HFFc6 (cell line): ENCODE measurements around the gene RGL2. TPM values are rescaled to one million over a fixed set of nuclear protein-coding genes. Genes with fewer than 3 reads are reported as not detected.
"Not testable (repeated sequence)": the region's sequence is repeated elsewhere in the genome, so short reads cannot be mapped to it uniquely, and the experiment has no call there.

Experiments used
- DNase-seq: peaks from one replicate; pipeline ENCODE4 v3.0.0-alpha.2; 2018
- H3K27ac Mint-ChIP-seq: 2 replicates; pipeline ENCODE4 v1.8.0; 2020; ENCODE audit warnings: mild to moderate bottlenecking, mixed read lengths
- H3K27me3 Mint-ChIP-seq: 2 replicates; pipeline ENCODE4 v1.8.0; 2021; ENCODE audit warnings: mild to moderate bottlenecking, moderate library complexity, mixed read lengths; ENCODE audit not compliant: insufficient read depth
- H3K36me3 Mint-ChIP-seq: 2 replicates; pipeline ENCODE4 v1.8.0; 2021; ENCODE audit warnings: low read depth, mixed read lengths
- H3K4me1 Mint-ChIP-seq: 2 replicates; pipeline ENCODE4 v1.8.0; 2020; ENCODE audit warnings: low read depth, mixed read lengths
- H3K4me3 Mint-ChIP-seq: 2 replicates; pipeline ENCODE4 v1.8.0; 2020; ENCODE audit warnings: mild to moderate bottlenecking, moderate library complexity, mixed read lengths
- H3K9me3 Mint-ChIP-seq: 2 replicates; pipeline ENCODE4 v1.8.0; 2020; ENCODE audit warnings: mild to moderate bottlenecking, mixed read lengths
- total RNA-seq, 6 experiments: library from RNA; stranded (reverse); fragmentation: NEBNext Ultra II Directional; extraction: Animal tissue kit (Norgen Biotek cat#: 25700); gene quantifications; 2 replicates in 1 of 6; 3 replicates in 5 of 6; pipeline ENCODE4 v1.2.3, GENCODE V29; 2021
- TF ChIP-seq, protein P1 (sequence below): fragments of 200-600 bp; sonication (generic); IDR thresholded peaks from 2 replicates; pipeline ENCODE4 v1.5.0; 2021; ENCODE audit warnings: antibody characterized with exemption, mild to moderate bottlenecking

RGL2 gene
- total RNA-seq, 6 experiments from 2014 or later = 26.7 to 31.6 (median 27.9) TPM

- no peak for DNase-seq
- peak overlapping the region; percentile 99 for H3K27ac Mint-ChIP-seq
- H3K27me3 Mint-ChIP-seq = peaks cover 25% of the 10 kb centered on the region
- peaks cover 47% of the 10 kb centered on the region for H3K4me1 Mint-ChIP-seq
- peak overlapping the region; percentile 97 for H3K4me3 Mint-ChIP-seq
- peaks cover 14% of the 10 kb centered on the region for H3K9me3 Mint-ChIP-seq
- peaks cover 48% of the 10 kb centered on the region for H3K36me3 Mint-ChIP-seq
- TF ChIP-seq, protein P1, sequence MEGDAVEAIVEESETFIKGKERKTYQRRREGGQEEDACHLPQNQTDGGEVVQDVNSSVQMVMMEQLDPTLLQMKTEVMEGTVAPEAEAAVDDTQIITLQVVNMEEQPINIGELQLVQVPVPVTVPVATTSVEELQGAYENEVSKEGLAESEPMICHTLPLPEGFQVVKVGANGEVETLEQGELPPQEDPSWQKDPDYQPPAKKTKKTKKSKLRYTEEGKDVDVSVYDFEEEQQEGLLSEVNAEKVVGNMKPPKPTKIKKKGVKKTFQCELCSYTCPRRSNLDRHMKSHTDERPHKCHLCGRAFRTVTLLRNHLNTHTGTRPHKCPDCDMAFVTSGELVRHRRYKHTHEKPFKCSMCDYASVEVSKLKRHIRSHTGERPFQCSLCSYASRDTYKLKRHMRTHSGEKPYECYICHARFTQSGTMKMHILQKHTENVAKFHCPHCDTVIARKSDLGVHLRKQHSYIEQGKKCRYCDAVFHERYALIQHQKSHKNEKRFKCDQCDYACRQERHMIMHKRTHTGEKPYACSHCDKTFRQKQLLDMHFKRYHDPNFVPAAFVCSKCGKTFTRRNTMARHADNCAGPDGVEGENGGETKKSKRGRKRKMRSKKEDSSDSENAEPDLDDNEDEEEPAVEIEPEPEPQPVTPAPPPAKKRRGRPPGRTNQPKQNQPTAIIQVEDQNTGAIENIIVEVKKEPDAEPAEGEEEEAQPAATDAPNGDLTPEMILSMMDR = no peak
These were observed 22.2 kb downstream of the RGL2 start for GRCh38 chr6:33276581-33276863.

DNA sequence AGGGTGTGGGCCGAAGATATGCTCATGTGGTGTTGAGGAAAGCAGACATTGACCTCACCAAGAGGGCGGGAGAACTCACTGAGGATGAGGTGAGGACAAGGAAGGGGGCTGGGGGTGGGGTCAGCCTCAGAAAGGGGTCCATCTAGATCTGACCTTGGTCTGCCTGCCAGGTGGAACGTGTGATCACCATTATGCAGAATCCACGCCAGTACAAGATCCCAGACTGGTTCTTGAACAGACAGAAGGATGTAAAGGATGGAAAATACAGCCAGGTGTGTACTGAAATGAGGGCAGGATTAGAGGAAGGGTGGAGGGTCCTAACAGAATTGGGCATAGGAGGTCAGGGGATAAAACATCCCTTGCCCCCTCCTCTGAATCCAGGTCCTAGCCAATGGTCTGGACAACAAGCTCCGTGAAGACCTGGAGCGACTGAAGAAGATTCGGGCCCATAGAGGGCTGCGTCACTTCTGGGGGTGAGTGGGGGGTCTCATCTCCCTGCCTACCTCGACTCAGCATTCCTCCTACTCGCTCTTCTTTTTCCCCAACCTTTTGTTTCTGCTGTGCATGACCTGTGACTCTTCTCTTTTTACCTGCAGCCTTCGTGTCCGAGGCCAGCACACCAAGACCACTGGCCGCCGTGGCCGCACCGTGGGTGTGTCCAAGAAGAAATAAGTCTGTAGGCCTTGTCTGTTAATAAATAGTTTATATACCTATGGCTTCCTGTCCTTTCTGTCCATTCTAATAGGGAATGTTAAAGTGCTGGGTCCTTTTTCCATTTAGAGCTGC lies 22.8 kb downstream of the RGL2 start:
- H3K27me3 Mint-ChIP-seq = peaks cover 25% of the 10 kb centered on the region
- not testable (repeated sequence) for DNase-seq
- peak overlapping the region; percentile 97 for H3K4me3 Mint-ChIP-seq
- peaks cover 47% of the 10 kb centered on the region for H3K4me1 Mint-ChIP-seq
- H3K9me3 Mint-ChIP-seq = peaks cover 14% of the 10 kb centered on the region
- H3K27ac Mint-ChIP-seq = peak overlapping the region; percentile 99
- peaks cover 48% of the 10 kb centered on the region for H3K36me3 Mint-ChIP-seq

DNA sequence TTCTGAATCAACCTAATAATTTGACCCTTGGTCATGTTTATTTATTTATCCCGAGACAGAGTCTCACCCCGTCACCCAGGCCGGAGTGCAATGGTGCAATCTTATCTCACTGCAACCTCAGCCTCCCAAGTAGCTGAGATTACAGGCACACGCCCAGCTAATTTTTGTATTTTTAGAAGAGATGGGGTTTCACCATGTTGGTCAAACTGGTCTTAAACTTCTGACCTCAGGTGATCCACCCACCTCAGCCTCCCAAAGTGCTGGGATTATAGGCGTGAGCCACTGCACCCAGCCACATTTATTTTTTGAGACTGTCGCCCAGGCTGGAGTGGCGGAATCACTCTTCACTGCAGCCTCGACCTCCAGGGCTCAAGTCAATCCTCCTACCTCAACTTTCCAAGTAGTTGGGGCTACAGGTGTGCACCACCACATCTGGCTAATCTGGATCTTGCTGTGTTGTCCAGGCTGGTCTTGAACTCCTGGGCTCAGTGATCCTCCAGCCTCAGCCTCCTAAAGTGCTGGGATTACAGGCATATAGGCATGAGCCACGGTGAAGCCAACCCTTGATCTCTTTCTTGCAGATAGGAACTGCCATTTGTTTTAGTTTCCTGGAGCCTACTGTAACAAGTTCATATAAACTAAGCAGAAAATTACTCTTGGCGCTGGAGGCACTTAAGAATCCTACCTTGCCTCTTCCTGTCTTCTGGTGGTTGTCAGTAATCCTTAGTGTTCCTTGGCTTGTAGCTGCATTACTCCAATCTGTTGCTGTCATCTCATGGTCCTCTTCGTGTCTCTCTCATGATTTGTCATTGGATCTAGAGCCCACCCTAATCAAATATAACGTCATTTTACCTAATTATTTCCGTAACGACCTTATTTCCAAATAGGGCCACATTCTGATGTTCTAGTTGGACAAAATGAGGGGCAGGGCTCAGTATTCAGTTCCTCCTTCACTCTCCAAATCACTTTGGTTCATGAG lies 24.5 kb downstream of the RGL2 start:
- Mint-ChIP-seq H3K9me3 (peaks cover 14% of the 10 kb centered on the region), H3K4me1 (peaks cover 60% of the 10 kb centered on the region), H3K36me3 (peaks cover 58% of the 10 kb centered on the region), H3K27me3 (peaks cover 27% of the 10 kb centered on the region), H3K4me3 (peak overlapping the region; percentile 97), H3K27ac (peak overlapping the region; percentile 99)
- no peak for DNase-seq
- TF ChIP-seq, protein P1 = no peak

GRCh38 chr6:33273129-33273923 lies 25.4 kb downstream of the RGL2 start:
- peaks cover 60% of the 10 kb centered on the region for H3K4me1 Mint-ChIP-seq
- no peak for DNase-seq
- peak overlapping the region; percentile 99 for H3K27ac Mint-ChIP-seq
- H3K27me3 Mint-ChIP-seq = peaks cover 27% of the 10 kb centered on the region
- H3K4me3 Mint-ChIP-seq = peak overlapping the region; percentile 97
- H3K9me3 Mint-ChIP-seq = peaks cover 14% of the 10 kb centered on the region
- TF ChIP-seq, protein P1 = no peak
- peaks cover 58% of the 10 kb centered on the region for H3K36me3 Mint-ChIP-seq

DNA sequence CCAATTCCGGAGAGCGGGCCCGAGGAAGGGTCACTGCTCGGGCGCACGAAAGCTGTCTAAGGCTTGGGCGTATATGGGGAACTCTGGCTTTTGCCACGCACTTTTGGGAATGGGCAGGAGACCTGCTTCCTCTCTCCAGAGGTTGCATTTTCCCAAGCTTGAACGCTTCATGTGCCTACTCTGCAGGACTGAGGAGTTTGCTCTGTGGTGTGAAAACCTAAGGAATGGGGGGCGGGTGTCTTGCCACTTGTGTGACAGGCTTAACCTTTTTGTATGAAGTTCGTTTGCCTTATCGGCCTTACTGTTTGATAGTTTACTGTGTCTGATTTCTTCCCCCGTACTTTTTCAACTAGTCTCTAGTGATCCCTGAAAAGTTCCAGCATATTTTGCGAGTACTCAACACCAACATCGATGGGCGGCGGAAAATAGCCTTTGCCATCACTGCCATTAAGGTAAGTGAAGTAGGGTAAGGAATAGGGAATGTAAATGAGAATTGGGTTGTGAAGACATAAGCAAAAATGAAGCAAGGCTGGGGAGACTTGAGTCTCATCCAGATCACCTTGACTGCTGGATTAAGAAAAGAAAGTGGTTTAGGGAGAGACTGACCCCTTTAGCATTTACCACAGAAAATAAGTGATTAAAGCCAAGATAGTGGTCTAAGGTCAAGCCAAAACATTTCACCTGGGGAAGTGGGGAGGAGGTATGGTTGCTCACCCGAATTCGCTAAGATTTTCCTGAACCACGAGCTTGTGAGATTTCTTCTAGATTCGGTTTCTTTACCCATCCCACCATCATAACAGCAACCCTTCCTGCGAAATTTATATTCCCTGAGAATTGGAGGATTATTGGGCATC lies 26.2 kb downstream of the RGL2 start:
- TF ChIP-seq, protein P1 = no peak
- Mint-ChIP-seq H3K27ac (peak overlapping the region; percentile 99), H3K36me3 (peaks cover 64% of the 10 kb centered on the region), H3K4me1 (peaks cover 60% of the 10 kb centered on the region), H3K27me3 (peaks cover 23% of the 10 kb centered on the region), H3K4me3 (peak overlapping the region; percentile 97), H3K9me3 (peaks cover 14% of the 10 kb centered on the region)
- DNase-seq = no peak
